Progenitor cell of endocrine pancreas (in vitro differentiated cells): ENCODE results near the gene TEX261. TPM values are rescaled to one million over a fixed set of nuclear protein-coding genes. Genes with fewer than 3 reads are reported as not detected.
A peak's percentile ranks its signal among the peaks of the same experiment; 100 is the strongest.

ENCODE experiments used
- DNase-seq: peaks from one replicate; pipeline ENCODE4 v3.0.0; 2021; ENCODE audit warnings: low spot score; ENCODE audit not compliant: unreplicated experiment
- H3K27ac Mint-ChIP-seq: 2 replicates; pipeline ENCODE4 v1.8.0; 2021; ENCODE audit warnings: mild to moderate bottlenecking, moderate library complexity, mixed read lengths
- H3K27me3 Mint-ChIP-seq: 2 replicates; pipeline ENCODE4 v1.8.0; 2021; ENCODE audit warnings: mixed read lengths
- H3K36me3 Mint-ChIP-seq: 2 replicates; pipeline ENCODE4 v1.8.0; 2022; ENCODE audit warnings: mixed read lengths; ENCODE audit not compliant: insufficient read depth
- H3K4me1 Mint-ChIP-seq: 2 replicates; pipeline ENCODE4 v1.8.0; 2021; ENCODE audit warnings: low read depth, mixed read lengths
- H3K4me3 Mint-ChIP-seq: 2 replicates; pipeline ENCODE4 v1.8.0; 2021; ENCODE audit warnings: low read depth, mild to moderate bottlenecking, moderate library complexity, mixed read lengths
- H3K9me3 Mint-ChIP-seq: 2 replicates; pipeline ENCODE4 v1.8.0; 2021; ENCODE audit warnings: low read depth, mixed read lengths
- total RNA-seq: library from RNA; stranded (reverse); gene quantifications from 2 replicates; pipeline ENCODE4 v1.2.1, GENCODE V29; 2021
- TF ChIP-seq, protein P1 (sequence below): fragments of 200-600 bp; sonication (generic); IDR thresholded peaks from one replicate; pipeline ENCODE4 v1.5.0; 2021; ENCODE audit warnings: antibody characterized with exemption, mild to moderate bottlenecking; ENCODE audit not compliant: unreplicated experiment

The TEX261 gene
- total RNA-seq, 1 donor from 2014 or later = 36.9 TPM

DNA sequence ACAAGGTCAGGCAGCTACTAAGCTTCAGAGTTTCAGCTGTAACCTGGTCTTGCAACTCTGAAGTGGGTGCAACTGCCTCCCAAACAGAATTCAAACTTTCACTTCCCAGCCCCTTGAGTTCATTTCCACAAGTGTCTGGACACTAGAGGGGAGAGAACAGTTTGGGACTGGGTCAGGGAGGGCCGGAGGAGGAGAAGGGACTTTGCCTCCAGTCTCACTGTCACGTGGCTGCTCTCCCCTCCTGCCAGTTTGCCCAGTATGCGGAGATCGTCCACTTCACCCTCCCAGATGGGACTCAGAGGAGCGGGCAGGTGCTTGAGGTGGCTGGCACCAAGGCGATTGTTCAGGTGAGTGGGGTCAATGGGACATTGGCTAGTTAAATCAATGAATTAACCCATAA, 36.9 kb downstream of the TEX261 start:
- Mint-ChIP-seq H3K4me3 (no peak overlapping the region), H3K4me1 (peaks cover 5% of the 10 kb centered on the region), H3K27me3 (peaks cover 70% of the 10 kb centered on the region), H3K36me3 (no peaks in the 10 kb centered on the region), H3K9me3 (no peaks in the 10 kb centered on the region), H3K27ac (no peak overlapping the region)
- TF ChIP-seq, protein P1, sequence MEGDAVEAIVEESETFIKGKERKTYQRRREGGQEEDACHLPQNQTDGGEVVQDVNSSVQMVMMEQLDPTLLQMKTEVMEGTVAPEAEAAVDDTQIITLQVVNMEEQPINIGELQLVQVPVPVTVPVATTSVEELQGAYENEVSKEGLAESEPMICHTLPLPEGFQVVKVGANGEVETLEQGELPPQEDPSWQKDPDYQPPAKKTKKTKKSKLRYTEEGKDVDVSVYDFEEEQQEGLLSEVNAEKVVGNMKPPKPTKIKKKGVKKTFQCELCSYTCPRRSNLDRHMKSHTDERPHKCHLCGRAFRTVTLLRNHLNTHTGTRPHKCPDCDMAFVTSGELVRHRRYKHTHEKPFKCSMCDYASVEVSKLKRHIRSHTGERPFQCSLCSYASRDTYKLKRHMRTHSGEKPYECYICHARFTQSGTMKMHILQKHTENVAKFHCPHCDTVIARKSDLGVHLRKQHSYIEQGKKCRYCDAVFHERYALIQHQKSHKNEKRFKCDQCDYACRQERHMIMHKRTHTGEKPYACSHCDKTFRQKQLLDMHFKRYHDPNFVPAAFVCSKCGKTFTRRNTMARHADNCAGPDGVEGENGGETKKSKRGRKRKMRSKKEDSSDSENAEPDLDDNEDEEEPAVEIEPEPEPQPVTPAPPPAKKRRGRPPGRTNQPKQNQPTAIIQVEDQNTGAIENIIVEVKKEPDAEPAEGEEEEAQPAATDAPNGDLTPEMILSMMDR = no peak
- no peak for DNase-seq

DNA sequence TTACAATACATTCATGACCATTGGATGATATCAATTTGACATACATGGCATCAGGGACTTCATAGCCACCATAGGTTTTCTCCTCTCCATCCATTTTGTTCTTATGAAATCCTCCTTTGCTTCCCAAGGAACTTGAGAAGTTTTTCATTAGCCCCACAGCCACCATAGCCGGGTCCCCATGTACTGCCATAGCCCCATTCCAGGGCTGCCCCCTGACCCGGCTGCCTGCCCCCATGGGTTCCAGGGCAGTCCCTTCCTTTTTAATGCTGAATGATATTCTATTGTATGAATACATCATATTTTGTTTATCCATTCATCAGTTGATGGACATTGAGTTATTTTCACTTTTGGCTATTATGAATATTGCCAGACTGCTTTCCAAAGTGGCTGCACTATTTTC, 38.5 kb downstream of the TEX261 start:
- Mint-ChIP-seq H3K27me3 (peaks cover 69% of the 10 kb centered on the region), H3K27ac (no peak overlapping the region), H3K36me3 (no peaks in the 10 kb centered on the region), H3K4me1 (peaks cover 5% of the 10 kb centered on the region), H3K9me3 (no peaks in the 10 kb centered on the region), H3K4me3 (no peak overlapping the region)
- TF ChIP-seq, protein P1 = no peak
- DNase-seq = no peak

DNA sequence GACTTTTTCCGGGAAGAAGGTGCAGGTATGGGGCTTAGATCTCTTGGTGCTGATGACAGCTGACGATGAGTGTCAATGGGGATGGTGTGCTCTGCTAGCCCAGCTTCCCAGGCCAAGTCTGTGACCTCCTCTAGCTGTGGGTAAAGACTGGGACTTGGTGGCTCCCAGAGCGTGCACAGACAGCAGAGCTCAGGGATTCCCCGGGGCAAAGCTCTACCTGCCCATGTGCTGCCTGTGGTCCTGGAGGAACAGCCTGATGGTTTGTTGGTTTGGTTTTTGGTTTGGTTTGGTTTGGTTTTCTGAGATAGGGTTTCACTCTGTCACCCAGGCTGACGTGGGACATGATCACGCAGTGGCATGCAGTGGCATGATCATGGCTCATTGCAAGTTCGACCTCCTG, 39.8 kb downstream of the TEX261 start:
- H3K27me3 Mint-ChIP-seq = peaks cover 64% of the 10 kb centered on the region
- no peak overlapping the region for H3K27ac Mint-ChIP-seq
- no peaks in the 10 kb centered on the region for H3K9me3 Mint-ChIP-seq
- TF ChIP-seq, protein P1 = no peak
- H3K4me1 Mint-ChIP-seq = peaks cover 5% of the 10 kb centered on the region
- no peak for DNase-seq
- H3K36me3 Mint-ChIP-seq = no peaks in the 10 kb centered on the region
- no peak overlapping the region for H3K4me3 Mint-ChIP-seq

DNA sequence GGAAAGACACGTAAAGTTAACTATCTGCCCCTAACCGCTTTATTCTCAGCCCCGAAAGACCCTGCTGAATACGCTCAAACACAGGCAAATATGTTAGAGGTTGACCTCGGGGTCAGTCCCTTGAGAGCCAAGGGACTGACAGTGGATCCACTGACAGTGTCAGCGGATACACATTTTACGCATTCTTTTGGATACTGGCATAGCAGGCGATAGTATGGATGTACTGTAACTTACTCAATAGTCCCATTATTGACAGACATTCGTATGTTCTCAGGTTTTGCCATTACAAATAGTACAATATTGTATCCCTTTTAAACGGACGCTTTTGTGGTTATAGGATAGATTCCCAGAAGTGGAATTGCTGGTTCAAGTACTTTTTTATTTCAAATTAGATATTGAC, 45.6 kb downstream of the TEX261 start:
- Mint-ChIP-seq H3K36me3 (no peaks in the 10 kb centered on the region), H3K4me3 (no peak overlapping the region), H3K9me3 (no peaks in the 10 kb centered on the region), H3K27me3 (peaks cover 78% of the 10 kb centered on the region), H3K27ac (no peak overlapping the region), H3K4me1 (peaks cover 2% of the 10 kb centered on the region)
- TF ChIP-seq, protein P1 = no peak
- peak; percentile 1 for DNase-seq

DNA sequence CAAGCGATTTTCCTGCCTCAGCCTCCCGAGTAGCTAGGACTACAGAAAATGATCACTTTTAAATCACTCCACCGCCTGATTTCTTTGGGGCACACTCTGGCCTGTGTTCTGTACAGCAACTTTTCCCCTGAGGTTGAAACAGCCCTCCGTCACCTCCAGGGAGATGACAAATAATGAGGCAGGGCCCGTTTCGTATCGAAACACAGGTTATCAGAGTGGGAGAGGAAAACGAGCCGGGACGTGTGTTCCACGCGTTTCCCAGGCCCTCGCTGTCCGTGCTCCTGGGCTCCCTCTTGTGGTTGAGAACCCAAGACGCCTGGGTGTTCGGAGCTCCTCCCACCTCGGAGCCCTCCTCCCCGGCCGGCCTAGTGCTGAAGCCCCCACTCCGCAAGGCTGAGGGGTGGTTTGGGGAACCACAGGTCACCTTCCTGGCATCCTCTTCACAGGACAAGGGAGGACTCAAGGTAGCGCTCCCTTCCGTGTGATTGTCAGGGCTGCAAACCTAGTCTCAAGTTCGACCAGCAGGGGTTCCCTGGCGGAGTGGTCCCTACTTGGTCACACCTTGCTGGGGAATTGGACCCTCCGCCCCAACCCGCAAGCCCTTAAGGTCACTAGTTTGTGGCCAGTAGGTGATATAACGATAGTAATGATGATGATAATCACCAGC, 46.2 kb downstream of the TEX261 start:
- TF ChIP-seq, protein P1 = peak; percentile 93
- H3K4me1 Mint-ChIP-seq = peaks cover 5% of the 10 kb centered on the region
- H3K4me3 Mint-ChIP-seq = no peak overlapping the region
- no peaks in the 10 kb centered on the region for H3K9me3 Mint-ChIP-seq
- H3K27me3 Mint-ChIP-seq = peaks cover 78% of the 10 kb centered on the region
- H3K27ac Mint-ChIP-seq = no peak overlapping the region
- peak; percentile 70 for DNase-seq
- H3K36me3 Mint-ChIP-seq = no peaks in the 10 kb centered on the region
